ENCODE measurements around the gene KARS1.
"Not testable (repeated sequence)": the region's sequence is repeated elsewhere in the genome, so short reads cannot be mapped to it uniquely, and the experiment has no call there.

KARS1 gene

GRCh38 chr16:75622761-75623605 lies 24.5 kb downstream of the KARS1 start, which contains the start of gene ADAT1:
ADAT1 (minus strand) TSS chr16:75623281; CDS start chr16:75620799, 2,482 bp downstream.
- DNase-seq, result peak; percentile 97

GRCh38 chr16:75621170-75621477 lies 26.3 kb downstream of the KARS1 start:
- DNase-seq, result no peak

GRCh38 chr16:75620326-75621169 lies 26.9 kb downstream of the KARS1 start:
- DNase-seq, result no peak

- no peak for DNase-seq
Measured at GRCh38 chr16:75618780-75619179, 28.7 kb downstream of the KARS1 start.

GRCh38 chr16:75617121-75617520 lies 30.3 kb downstream of the KARS1 start:
- no peak for DNase-seq

GRCh38 chr16:75616521-75617010 lies 30.9 kb downstream of the KARS1 start:
- no peak for DNase-seq

- DNase-seq, result no peak
Measured at GRCh38 chr16:75615619-75616018, 31.8 kb downstream of the KARS1 start.

GRCh38 chr16:75614066-75614897 lies 33.2 kb downstream of the KARS1 start:
- no peak for DNase-seq

GRCh38 chr16:75606507-75606906 lies 41.0 kb downstream of the KARS1 start:
- DNase-seq, result no peak

GRCh38 chr16:75603241-75603640 lies 44.2 kb downstream of the KARS1 start:
- DNase-seq, result no peak

- no peak for DNase-seq
Measured at GRCh38 chr16:75599452-75600277, 47.8 kb downstream of the KARS1 start.

- no peak for DNase-seq
Measured at GRCh38 chr16:75593825-75594820, 53.3 kb downstream of the KARS1 start.

- no peak for DNase-seq
Measured at GRCh38 chr16:75593308-75593707, 54.2 kb downstream of the KARS1 start.

- DNase-seq, result not testable (repeated sequence)
Measured at GRCh38 chr16:75591927-75592326, 55.5 kb downstream of the KARS1 start.

- DNase-seq, result no peak
Measured at GRCh38 chr16:75590920-75591843, 56.3 kb downstream of the KARS1 start.

GRCh38 chr16:75589306-75589705 lies 58.2 kb downstream of the KARS1 start:
- DNase-seq, result no peak

GRCh38 chr16:75588716-75589115 lies 58.7 kb downstream of the KARS1 start:
- DNase-seq, result no peak

- DNase-seq, result no peak
Measured at GRCh38 chr16:75584108-75584507, 63.4 kb downstream of the KARS1 start.

GRCh38 chr16:75579281-75579834 lies 68.1 kb downstream of the KARS1 start:
- DNase-seq, result no peak
